Measurements from ENCODE around the gene ALG5.

Gene ALG5

GRCh38 chr13:36915896-36916640 is 83.1 kb downstream of the ALG5 start:
- DNase-seq (ENCODE audit: low read depth, low spot score): no peak

- no peak for DNase-seq (ENCODE audit: low read depth, low spot score)
Measured at GRCh38 chr13:36915106-36915505, 84.0 kb downstream of the ALG5 start.

GRCh38 chr13:36914648-36915047 is 84.5 kb downstream of the ALG5 start:
- DNase-seq (ENCODE audit: low read depth, low spot score): no peak

GRCh38 chr13:36913463-36913862 is 85.7 kb downstream of the ALG5 start:
- no peak for DNase-seq (ENCODE audit: low read depth, low spot score)

GRCh38 chr13:36912973-36913372 is 86.2 kb downstream of the ALG5 start:
- DNase-seq (ENCODE audit: low read depth, low spot score): no peak

GRCh38 chr13:36912369-36912768 is 86.8 kb downstream of the ALG5 start:
- no peak for DNase-seq (ENCODE audit: low read depth, low spot score)

- DNase-seq (ENCODE audit: low read depth, low spot score): no peak
Measured at GRCh38 chr13:36910545-36910944, 88.6 kb downstream of the ALG5 start.

GRCh38 chr13:36907821-36908220 is 91.3 kb downstream of the ALG5 start:
- DNase-seq (ENCODE audit: low read depth, low spot score): no peak

- DNase-seq (ENCODE audit: low read depth, low spot score): no peak
Measured at GRCh38 chr13:36907266-36907665, 91.9 kb downstream of the ALG5 start.

GRCh38 chr13:36905944-36906343 is 93.2 kb downstream of the ALG5 start:
- DNase-seq (ENCODE audit: low read depth, low spot score): no peak

GRCh38 chr13:36903925-36904595 is 95.1 kb downstream of the ALG5 start:
- DNase-seq (ENCODE audit: low read depth, low spot score): no peak
